ENCODE measurements around the gene SMIM1.
"Not testable (repeated sequence)": the region's sequence is repeated elsewhere in the genome, so short reads cannot be mapped to it uniquely, and the experiment has no call there.

Gene SMIM1

DNA sequence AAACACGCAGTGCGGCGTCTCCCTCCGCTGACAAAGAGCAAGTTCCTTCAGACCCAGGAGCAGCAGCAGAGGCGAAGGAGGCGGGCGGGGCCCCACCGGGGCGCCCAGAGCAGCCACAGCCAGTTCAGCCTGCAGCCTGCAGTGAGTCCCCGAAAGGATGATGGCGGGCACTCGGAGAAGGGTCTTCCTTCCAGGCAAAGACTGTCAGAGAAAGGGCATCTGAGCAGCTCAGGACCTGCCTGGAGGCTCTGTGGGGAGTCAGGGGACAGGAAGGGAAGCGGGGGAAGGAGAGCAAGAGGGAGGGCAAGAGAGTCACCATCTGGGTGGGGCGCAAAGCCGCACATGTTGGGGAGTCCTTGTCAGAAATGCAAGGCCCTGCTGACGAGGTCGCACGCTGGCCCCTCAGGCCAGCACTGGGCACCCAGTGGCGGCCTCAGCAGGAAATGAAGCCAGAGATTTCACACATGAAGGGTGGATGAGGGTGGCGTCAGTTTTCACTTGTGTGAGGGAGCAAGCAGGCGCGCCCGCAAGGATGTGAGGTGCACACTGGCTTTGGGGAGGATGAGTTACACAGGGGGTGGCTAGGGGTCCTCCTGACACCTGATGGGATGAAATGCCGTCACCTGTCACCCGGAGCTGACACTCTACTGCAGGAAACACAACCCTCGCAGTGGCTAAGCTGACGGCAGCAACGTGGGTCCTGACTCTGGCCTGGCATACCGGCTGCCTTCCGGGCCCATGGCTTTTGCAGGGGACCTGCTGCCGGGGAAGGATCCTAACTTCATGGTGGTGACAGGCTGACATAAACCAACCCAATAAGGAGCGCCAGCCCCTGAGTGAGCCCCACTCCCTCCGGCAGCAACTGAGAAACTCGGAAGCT is 17.1 kb downstream of the SMIM1 start:
- FAIRE-seq (no peak), DNase-seq (ENCODE audit: insufficient read length, low spot score) (no peak)

DNA sequence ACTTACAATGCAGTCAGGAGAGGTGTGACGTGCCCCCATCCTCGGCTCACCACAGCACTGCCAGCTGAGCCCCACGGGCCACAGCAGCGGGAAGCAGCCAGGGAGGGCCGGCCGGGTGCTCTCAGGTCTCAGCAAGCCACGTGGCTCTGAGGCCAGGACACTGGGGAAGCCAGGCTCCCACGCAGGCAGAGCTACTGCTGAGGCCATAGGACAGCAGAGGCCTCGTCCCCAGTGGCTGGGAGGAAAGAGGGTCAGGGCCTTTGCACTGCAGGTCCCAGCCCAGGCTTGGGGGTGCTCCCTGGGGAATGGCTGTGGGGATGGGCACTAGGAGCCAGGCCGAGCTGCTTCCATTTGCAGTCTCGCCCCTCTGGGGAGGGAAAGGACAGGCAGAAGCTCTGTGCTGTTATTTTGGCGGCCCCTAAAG is 18.0 kb downstream of the SMIM1 start:
- FAIRE-seq (no peak), DNase-seq (ENCODE audit: insufficient read length, low spot score) (no peak)

DNA sequence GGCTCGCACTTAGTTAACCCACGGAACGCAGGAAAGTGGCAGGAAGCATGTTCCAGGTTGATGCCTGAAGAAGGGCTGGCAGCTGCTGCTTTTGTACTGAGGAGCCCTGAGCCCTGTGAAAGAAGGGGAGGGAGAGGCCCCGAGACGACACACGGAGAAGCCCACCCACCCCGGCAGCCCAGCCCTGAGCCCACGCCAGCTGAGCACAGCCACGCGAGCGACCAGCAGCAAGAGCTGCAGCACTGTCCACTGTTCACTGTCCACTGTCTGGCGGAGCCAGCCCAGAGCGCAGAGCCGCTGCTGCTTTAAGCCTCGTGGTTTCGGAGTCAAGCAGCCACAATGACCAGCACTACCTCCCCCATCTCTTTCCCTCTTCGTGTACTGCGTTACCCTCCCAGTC is 18.4 kb downstream of the SMIM1 start:
- no peak for FAIRE-seq
- no peak for DNase-seq (ENCODE audit: insufficient read length, low spot score)

DNA sequence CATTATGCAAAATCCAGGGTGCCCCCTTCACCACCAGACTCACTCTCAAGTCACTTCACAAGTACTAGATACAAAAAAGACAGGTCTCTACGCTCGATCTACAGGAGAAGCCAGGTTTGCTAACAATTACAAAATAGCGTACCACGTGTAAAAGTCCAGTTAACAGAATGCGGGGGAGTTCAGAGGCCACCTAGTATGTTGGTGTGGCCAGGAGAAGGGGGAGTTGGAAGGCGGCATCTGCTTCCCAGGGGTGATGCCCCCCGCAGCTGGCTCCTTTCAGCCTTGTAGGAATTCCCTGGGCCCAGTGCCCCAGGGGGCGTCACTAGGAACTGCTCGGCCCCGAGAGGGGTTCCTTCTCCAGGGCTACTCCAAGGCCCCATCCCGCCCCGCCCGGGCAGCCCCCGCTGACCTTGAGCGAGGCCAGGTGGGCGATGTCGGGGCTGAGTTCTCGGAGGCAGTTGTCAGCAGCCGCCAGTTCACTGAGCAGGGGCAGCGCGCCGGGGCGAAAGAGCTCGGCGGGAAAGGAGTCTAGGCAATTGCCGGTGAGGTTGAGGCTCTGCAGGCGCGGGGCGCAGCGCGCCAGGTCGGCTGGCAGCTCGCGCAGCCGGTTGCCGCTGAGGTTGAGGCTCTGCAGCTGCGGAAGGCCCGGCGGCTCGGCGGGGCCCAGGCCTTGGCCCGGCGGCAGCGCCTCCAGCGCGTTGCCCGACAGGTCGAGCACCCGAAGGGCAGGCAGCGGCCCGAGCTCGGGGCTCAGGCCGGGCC is 23.1 kb downstream of the SMIM1 start:
- FAIRE-seq = no peak
- no peak for DNase-seq (ENCODE audit: insufficient read length, low spot score)

DNA sequence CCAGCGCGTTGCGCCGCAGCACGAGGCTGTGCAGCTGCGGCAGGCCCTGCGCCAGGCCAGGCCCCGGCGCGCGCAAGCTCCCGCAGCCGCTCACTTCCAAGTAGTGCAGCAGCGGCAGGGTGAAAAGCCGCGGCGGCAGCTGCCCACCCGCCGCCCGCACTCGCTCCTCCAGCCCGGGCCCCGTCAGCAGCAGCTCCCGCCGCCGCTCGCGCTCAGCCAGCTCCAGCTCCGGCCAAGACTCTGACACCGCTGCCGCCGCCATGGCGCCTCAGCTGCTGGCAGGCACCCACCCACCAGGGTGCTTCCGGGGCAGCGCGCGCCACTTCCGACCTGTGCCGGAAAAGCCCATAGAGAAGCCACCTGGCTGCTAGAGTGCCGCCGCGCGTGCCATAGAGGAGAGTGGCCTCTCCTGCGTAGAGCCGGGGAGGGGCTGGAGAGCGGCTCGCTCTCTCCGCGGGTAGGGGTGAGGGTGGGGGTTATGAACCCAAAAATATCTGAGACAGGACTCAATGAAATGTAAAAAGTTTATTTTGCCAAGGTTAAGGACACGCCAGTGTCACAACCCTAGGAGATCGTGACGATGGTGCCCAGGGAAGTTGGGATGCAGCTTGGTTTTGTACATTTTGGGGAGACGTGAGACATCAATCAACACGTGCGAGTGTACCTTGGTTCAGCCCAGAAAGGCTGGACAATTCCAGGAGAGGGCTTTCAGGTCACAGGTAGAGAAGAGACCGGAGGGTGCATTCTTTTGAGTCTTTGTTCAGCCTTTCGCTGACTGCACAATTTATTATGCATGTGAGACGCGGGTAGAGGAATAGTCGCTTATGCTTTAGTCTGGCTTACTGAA is 23.9 kb downstream of the SMIM1 start, which contains the start of gene LRRC47:
TSS of gene LRRC47 (minus strand) at position 284 of the 847 bp plus-strand sequence. CDS start at position 262, 22 bp downstream.
- DNase-seq (ENCODE audit: insufficient read length, low spot score) (peak; percentile 99), FAIRE-seq (peak; percentile 77)

DNA sequence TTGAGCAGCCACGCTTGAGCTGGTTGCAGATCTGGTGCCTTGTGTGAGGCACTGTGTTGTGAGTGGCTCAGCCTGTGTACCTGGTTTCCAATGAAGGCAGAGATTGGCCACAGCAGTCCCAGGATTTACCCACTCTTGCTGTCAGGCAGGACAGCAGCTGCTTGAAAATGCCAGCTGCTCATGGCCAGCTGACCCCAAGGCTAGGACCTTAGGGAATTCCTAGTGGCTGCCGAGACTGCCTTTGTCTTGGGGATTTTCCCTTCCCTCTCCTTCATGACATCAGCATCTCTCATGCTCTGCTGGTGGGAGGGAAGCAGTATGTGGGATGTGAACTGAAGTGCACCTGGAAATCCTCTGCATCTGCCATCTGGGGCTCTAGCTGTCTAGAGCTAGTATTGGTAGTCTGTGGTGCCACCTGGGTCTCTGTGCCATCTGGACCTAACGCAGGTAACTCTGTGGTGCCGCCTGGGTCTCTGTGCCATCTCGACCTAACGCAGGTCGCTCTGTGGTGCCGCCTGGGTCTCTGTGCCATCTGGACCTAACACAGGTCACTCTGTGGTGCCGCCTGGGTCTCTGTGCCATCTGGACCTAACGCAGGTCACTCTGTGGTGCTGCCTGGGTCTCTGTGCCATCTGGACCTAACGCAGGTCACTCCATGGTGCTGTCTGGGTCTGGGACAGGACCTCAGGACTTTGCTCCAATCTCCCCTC is 27.6 kb downstream of the SMIM1 start:
- FAIRE-seq (no peak), DNase-seq (ENCODE audit: insufficient read length, low spot score) (no peak)

DNA sequence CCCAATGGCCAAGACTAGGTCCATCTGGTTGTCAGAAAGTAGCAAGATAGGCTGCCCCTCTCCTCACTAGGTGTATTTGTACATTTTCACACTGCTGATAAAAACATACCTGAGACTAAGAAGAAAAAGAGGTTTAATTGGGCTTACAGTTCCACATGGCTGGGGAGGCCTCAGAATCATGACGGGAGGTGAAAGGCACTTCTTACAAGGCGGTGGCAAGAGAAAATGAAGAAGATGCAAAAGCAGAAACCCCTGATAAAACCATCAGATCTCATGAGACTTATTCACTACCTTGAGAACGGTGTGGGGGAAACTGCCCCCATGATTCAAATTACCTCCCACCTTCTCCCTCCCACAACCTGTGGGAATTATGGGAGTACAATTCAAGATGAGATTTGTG is 28.2 kb downstream of the SMIM1 start:
- FAIRE-seq = not testable (repeated sequence)

DNA sequence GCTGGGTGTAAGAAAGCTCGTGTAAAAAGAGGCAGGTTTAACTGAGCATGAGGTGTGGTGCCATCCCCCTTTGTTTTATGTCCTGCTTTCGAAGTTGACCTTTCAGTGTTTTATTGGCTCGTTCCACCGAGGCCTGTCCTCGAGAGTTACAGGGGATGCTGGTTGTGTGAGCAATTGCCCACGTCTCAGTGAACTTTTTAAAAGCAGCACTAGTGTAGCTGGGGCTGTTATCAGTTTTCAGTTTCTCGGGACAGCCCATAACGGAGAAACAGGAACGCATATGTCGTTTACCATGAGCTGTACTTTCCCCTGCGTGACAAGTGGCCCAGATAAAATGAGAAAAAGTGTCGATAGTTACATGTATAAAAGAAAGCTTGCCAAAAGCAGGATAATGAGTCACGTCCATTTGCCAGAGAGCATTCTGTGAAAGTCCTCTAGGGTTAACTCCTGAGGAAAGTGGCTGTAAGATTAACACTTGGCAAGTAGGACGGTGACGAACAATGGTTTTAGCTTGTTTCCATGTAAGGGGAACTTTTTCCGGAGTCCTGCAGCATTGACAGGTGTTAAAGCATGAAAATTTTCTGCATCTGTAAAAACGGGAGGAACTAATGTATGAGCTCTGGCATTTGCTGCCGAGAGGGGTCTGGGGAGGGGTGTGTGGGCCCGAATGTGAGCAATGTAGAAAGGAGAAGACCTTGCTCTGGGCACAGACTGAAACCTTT is 31.5 kb downstream of the SMIM1 start:
- DNase-seq (ENCODE audit: insufficient read length, low spot score) = no peak
- FAIRE-seq = no peak

More for the DNA sequence above, 28.2 kb downstream of the SMIM1 start:
- not testable (repeated sequence) for DNase-seq (ENCODE audit: insufficient read length, low spot score)

DNA sequence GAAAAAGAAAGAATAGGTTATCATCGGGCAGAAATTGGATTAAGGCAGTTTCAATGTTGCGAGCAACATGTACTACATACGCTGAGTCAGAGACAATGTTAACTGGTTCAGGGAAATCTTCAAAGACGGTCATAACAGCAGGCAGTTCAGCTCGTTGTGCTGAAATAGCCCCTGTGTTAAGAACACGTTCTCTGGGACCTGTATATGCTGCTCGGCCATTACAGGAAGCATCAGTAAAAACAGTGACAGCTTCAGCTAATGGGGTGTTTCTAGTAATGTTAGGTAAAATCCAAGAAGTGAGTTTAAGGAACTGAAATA is 32.0 kb downstream of the SMIM1 start:
- not testable (repeated sequence) for FAIRE-seq; DNase-seq (ENCODE audit: insufficient read length, low spot score)

DNA sequence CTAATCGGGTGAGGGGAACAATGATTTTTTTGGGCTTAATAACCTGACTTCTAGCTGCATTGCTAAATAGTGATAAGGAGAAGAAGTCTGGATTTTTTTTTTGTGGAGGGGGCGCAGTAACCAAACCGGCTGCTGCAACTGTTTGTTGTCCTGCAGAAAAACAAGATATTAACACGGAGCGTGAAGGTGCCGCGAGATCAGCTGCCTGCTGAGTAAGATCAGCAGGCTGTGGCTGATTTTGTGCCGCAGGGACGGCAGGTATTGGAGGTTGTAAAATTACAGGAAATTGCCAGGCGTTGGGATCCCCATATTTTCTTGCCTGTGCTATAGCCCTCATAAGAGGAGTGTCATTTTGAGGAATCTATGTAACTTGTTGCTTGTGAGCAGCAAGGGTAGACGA is 32.5 kb downstream of the SMIM1 start:
- no peak for FAIRE-seq
- no peak for DNase-seq (ENCODE audit: insufficient read length, low spot score)

DNA sequence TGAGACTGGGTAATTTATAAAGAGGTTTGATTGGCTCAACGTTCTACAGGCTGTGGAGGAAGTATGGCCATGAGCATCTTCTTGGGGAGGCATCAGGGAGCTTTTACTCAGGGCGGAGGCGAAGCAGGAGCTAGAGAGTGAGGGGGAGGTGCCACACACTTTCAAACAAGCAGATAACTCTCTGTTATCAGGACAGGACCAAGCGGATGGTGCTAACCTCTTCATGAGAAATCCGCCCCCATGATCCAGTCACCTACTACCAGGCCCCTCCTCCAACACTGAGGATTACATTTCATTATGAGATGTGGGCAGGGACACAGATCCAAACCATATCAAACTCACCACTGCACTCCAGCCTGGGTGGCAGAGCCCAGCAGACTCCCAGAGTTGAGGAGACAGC is 35.2 kb downstream of the SMIM1 start:
- FAIRE-seq (no peak), DNase-seq (ENCODE audit: insufficient read length, low spot score) (no peak)

DNA sequence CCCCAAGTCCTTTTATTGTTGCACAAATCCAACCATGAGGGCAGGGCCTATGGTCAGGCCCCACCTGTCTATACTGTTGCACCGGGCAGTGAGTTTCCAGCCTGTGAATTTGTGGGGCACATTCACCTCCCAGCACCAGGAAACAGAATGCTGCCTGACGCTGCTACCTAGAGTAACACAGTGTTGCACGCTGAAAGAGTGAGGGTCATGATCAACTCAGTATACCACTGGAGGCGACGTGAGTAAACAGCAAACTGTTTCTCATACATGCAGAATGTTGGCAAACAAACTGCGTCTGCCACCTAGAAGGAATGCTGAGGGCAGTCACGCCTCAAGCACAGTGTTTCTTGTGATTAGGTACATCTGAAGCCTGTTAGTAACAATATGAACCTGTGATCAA is 37.1 kb downstream of the SMIM1 start:
- DNase-seq (ENCODE audit: insufficient read length, low spot score) (no peak), FAIRE-seq (no peak)

DNA sequence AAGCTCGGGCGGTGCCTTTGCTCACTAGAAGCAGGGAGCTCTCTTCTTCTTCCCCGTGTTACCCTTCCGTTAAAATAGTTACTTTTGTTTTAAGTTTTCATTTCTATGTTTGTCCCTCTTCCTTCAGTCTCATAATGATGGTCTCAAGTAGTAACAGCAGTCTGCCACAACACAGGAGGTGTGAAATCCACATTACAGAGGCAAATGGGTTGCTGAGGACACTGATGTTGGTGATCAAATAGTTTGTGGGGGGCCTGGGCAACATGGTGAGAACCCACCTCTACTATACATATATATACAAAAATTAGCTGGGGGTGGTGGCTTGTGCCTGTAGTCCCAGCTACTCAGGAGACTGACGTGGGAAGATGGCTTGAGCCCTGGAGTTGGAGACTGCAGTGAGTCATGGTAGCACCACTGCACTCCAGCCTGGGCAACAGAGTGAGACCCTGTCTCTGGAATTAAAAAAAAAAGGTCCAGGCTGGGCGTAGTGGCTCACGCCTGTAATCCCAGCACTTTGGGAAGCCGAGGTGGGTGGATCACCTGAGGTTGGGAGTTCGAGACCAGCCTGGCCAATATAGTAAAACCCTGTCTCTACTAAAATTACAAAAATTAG is 37.7 kb downstream of the SMIM1 start:
- not testable (repeated sequence) for FAIRE-seq; DNase-seq (ENCODE audit: insufficient read length, low spot score)

DNA sequence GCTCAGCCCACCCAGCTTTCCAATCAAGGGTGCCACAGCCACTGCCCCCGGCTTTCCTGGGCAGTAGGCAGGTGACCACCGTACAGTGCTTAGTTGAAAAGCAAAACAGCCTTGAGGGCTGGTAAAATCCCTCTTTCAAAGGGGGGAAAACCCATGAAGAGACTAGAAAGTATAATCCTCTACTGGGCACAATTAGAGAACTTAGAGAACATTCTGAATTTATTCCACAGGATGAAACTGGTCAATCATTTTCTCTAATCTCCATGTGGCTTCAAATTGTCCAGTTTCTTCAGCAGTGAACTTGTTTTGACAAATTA is 39.0 kb downstream of the SMIM1 start:
- DNase-seq (ENCODE audit: insufficient read length, low spot score) (no peak), FAIRE-seq (no peak)

DNA sequence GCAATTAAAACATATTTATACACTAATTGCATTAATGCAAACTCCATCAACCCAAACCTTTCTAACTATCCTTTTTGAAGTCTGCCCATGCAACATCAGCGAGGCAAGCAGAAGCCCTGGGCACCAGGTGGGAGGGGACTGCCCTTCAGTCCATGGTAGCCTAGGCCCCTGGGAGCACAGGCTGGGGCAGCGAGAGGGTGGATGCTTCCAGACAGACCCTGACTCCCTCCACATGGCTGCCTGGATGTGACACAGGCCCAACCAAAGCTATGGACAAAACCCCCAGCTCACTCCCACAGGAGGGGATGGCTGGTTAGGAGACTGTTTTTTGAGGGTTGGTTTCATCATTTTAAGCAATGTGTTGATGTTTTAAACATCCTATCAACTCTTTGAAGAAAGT is 41.5 kb downstream of the SMIM1 start:
- FAIRE-seq (no peak), DNase-seq (ENCODE audit: insufficient read length, low spot score) (no peak)

DNA sequence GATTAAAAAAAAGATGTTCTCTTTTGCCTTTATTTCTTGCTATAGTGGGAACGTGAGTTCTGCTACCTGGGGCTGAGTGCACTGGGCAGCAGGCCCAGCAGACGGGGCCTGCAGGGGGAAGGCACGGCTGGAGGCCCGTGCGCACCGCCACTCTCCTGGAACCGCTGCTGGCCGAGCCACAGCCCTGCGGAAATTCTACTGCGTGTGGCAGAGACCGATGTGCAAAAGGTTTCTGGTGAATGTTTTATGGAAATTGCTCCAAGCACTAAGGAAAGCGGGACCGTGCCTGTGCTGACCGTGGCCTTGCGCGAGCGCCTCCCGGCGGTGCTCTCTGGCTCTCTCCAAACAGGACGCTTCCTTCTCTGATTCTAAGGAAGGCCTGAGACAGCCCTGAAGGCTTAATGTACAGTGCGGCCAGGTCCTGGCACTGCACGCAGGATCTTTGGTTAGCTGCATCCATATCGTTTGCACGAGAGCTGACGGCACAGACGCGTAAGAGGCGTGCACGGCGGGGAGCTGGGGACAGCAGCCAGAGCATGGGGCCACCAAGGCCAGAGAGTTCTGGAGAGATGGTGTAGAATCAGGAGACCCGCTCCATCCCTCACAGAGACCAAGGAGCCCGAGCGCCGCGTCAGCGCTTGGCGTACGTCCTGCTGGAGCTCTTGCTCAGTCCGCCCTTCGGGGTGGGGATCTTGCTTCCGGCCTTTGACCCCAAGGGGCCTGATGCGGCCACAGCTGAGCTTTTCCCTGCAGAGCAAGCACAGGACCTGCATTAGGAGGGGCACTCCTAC is 42.4 kb downstream of the SMIM1 start:
- FAIRE-seq (no peak), DNase-seq (ENCODE audit: insufficient read length, low spot score) (no peak)

DNA sequence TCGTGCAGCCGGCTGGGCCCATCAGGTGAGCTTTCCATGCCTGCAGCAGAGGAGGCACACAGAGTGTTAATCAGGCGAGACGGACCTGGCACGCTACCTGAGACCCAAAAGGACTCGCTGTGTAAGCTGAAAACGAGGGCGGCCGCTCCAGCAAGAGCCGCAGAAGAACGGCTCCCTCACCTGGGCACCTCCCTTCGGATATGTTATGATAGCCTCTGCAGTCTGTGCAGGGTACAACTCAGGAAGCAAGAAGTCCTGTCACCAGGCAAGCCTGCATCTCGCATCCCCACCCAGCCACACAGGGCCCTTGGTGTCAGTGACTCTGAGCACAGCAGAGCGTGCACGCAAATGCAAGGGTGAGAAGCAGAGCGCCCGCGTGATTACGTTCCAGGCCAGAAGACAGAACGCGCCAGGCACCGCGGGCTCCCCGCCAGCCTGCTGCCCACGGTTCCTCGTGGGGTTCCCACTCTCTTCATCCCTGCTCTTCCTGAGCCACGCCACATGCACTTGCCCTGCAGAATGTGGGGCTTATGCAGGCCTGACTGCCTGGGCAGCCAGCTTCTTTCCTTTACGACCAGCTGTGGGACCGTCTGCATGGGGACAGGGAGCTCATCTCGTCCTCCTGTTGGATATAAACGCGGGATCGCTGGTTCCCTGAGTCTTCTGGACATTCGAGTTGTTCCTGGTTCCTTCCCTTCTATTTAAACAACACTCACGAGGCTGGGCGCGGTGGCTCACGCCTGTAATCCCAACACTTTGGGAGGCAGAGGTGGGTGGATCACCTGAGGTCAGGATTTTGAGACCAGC is 44.0 kb downstream of the SMIM1 start:
- DNase-seq (ENCODE audit: insufficient read length, low spot score) = no peak
- FAIRE-seq = no peak

All from GM19239 (cell line).